Spleen (tissue), 11 donors: Measurements from ENCODE around the gene STAG1. TPM values are rescaled to one million over a fixed set of nuclear protein-coding genes. Genes with fewer than 3 reads are reported as not detected.

Source experiments
- DNase-seq: peaks from one replicate; pipeline ENCODE4 v3.0.0-alpha.2; 2020
- H3K27ac ChIP-seq, 8 donors: fragments of 200-600 bp; sonication (generic) in 7 of 8; 1 replicate in 4 of 8; 2 replicates in 4 of 8; pipeline versions ENCODE4 v1.5.0 to v1.8.0; 2016 to 2021; ENCODE audit warnings: inconsistent platforms in 4 of 8, mild to moderate bottlenecking in 4 of 8, moderate library complexity in 1 of 8
- H3K27me3 ChIP-seq, 7 donors: fragments of 200-600 bp; sonication (generic) in 6 of 7; replicated peaks in 1 of 7; 1 replicate in 4 of 7; 2 replicates in 3 of 7; pipeline versions ENCODE4 v1.5.0 to v1.8.0; 2016 to 2021; ENCODE audit warnings: inconsistent platforms in 3 of 7, mild to moderate bottlenecking in 1 of 7
- H3K36me3 ChIP-seq, 6 donors: fragments of 200-600 bp; sonication (generic) in 5 of 6; 1 replicate in 4 of 6; 2 replicates in 2 of 6; pipeline versions ENCODE4 v1.5.0 to v1.8.0; 2016 to 2021; ENCODE audit warnings: inconsistent platforms in 2 of 6
- H3K4me1 ChIP-seq, 6 donors: fragments of 200-600 bp; sonication (generic) in 5 of 6; 1 replicate in 3 of 6; 2 replicates in 3 of 6; pipeline versions ENCODE4 v1.5.0 to v1.8.0; 2016 to 2021; ENCODE audit warnings: inconsistent platforms in 3 of 6
- H3K4me3 ChIP-seq, 8 donors: fragments of 200-600 bp; sonication (generic) in 7 of 8; 1 replicate in 4 of 8; 2 replicates in 4 of 8; pipeline versions ENCODE4 v1.5.0 to v1.8.0; 2016 to 2021; ENCODE audit warnings: inconsistent platforms in 4 of 8, mild to moderate bottlenecking in 4 of 8, moderate library complexity in 2 of 8
- H3K9me3 ChIP-seq, 8 donors: fragments of 200-600 bp; sonication (generic) in 7 of 8; 1 replicate in 4 of 8; 2 replicates in 4 of 8; pipeline versions ENCODE4 v1.5.0 to v1.8.0; 2016 to 2021; ENCODE audit warnings: inconsistent platforms in 4 of 8
- CTCF ChIP-seq, 11 experiments: fragments of 200-600 bp in 7 of 11; fragments of 450-650 bp in 4 of 11; sonication (generic) in 4 of 11; IDR thresholded peaks in 8 of 11; conservative IDR thresholded peaks in 3 of 11; 1 replicate in 7 of 11; 2 replicates in 4 of 11; pipeline versions ENCODE4 v1.4.0 to v1.8.0; 2016 to 2021; ENCODE audit warnings: antibody characterized with exemption in 11 of 11, inconsistent platforms in 4 of 11, mild to moderate bottlenecking in 1 of 11
- POLR2A ChIP-seq, 3 donors: fragments of 450-650 bp; IDR thresholded peaks; one replicate each; pipeline ENCODE4 v1.5.1; 2017; ENCODE audit warnings: antibody characterized with exemption in 3 of 3, mild to moderate bottlenecking in 1 of 3
- POLR2AphosphoS5 ChIP-seq, 3 donors: sonication (generic); formaldehyde crosslinking; IDR thresholded peaks; one replicate each; pipeline ENCODE4 v1.5.1; 2017; ENCODE audit warnings: antibody characterized with exemption in 3 of 3
- WGBS, 5 donors: extraction: QIAGEN DNeasy Blood & Tissue Kit in 3 of 5; methylation state at CpG; one replicate each; pipeline versions ENCODE4 v1.1.5 to v1.1.7; 2013 to 2018; 5-methylcytosine and 5-hydroxymethylcytosine counted together
- intact Hi-C: fragments of 100-400 bp; cut with DNase I; formaldehyde crosslinking; loops from one replicate; pipeline ENCODE4 v1.15.0; 2023; ENCODE audit warnings: low total_unique reads
- polyA plus RNA-seq, 3 donors: library from polyadenylated mRNA; stranded (reverse); fragments of 200-250 nt; gene quantifications; one replicate each; pipeline ENCODE4 v1.2.1, GENCODE V29; 2013
- total RNA-seq, 7 donors: library from RNA; depleted of rRNA in 3 of 7; stranded (reverse); fragments of >200 nt in 3 of 7; fragmentation: NEBNext Ultra II Directional in 4 of 7; extraction: Animal tissue kit (Norgen Biotek cat#: 25700) in 4 of 7; gene quantifications; one replicate each; pipeline versions ENCODE4 v1.1.0 to v1.2.1, GENCODE V29; 2016 to 2021
- donor health status: healthy with polysubstance abuse.
- donor health status: DM: no; HTN: no; CAD: no; lungs with moderate emphysema.
- donor health status: DM: no; HTN: no; CAD: no.
- donor health status: Bipolar disorder and iron deficiency.
- donor health status: healthy.
- donor health status: DM: no; HTN: no; CAD: no.
- donor health status: DM: yes; HTN: yes; CAD: no.

Gene STAG1
- total and polyA plus RNA-seq, 10 donors: 7.2 to 61.6 (median 47.3) TPM

- intact Hi-C loops: no loop called here
- no peak overlapping the region for H3K27ac ChIP-seq
- H3K9me3 ChIP-seq: no peaks in the 10 kb centered on the region
- DNase-seq: no peak
- peaks cover 0 to 78% (median 35%) of the 10 kb centered on the region in 6 donors for H3K36me3 ChIP-seq
- no peaks in the 10 kb centered on the region for H3K4me1 ChIP-seq
- no peaks in the 10 kb centered on the region for H3K27me3 ChIP-seq
- no peak overlapping the region for H3K4me3 ChIP-seq
- no peak for TF ChIP-seq POLR2AphosphoS5 (IDR thresholded peaks at IDR 0.05)
- TF ChIP-seq CTCF (IDR thresholded peaks at IDR 0.05 in 8 of 11, conservative IDR thresholded peaks at IDR 0.05 in 3 of 11): no peak
- TF ChIP-seq POLR2A (IDR thresholded peaks at IDR 0.05): no peak
These were observed 418.0 kb downstream of the STAG1 start for GRCh38 chr3:136334209-136334608.

- H3K4me3 ChIP-seq: no peak overlapping the region
- intact Hi-C loops: no loop called here
- DNase-seq: no peak
- no peak overlapping the region for H3K27ac ChIP-seq
- H3K36me3 ChIP-seq: peaks cover 0 to 78% (median 40%) of the 10 kb centered on the region in 6 donors
- TF ChIP-seq POLR2A (IDR thresholded peaks at IDR 0.05): no peak
- no peak for TF ChIP-seq POLR2AphosphoS5 (IDR thresholded peaks at IDR 0.05)
- H3K27me3 ChIP-seq: no peaks in the 10 kb centered on the region
- H3K4me1 ChIP-seq: no peaks in the 10 kb centered on the region
- no peaks in the 10 kb centered on the region for H3K9me3 ChIP-seq
These were observed 419.4 kb downstream of the STAG1 start for GRCh38 chr3:136332776-136333175.

- Histone ChIP-seq H3K36me3 (peaks cover 0 to 78% (median 43%) of the 10 kb centered on the region in 6 donors), H3K27me3 (no peaks in the 10 kb centered on the region), H3K9me3 (no peaks in the 10 kb centered on the region), H3K4me3 (no peak overlapping the region), H3K27ac (no peak overlapping the region), H3K4me1 (no peaks in the 10 kb centered on the region)
- DNase-seq: no peak
- TF ChIP-seq POLR2A (IDR thresholded peaks at IDR 0.05): no peak
- TF ChIP-seq CTCF (IDR thresholded peaks at IDR 0.05 in 8 of 11, conservative IDR thresholded peaks at IDR 0.05 in 3 of 11): no peak
- no peak for TF ChIP-seq POLR2AphosphoS5 (IDR thresholded peaks at IDR 0.05)
- WGBS, 5 donors: 74 to 83% (median 80%) methylated on average over 1 of the region's 1 CpG
- intact Hi-C loops: no loop called here
These were observed 419.9 kb downstream of the STAG1 start for GRCh38 chr3:136332302-136332701.

GRCh38 chr3:136330900-136331299, 421.3 kb downstream of the STAG1 start:
- intact Hi-C loops: no loop called here
- 42 to 78% (median 70%) methylated on average over 5 of the region's 5 CpGs for WGBS, 5 donors

More at GRCh38 chr3:136330900-136331299, 421.3 kb downstream of the STAG1 start:
- Histone ChIP-seq H3K4me1 (no peaks in the 10 kb centered on the region), H3K27ac (no peak overlapping the region), H3K27me3 (no peaks in the 10 kb centered on the region), H3K9me3 (no peaks in the 10 kb centered on the region), H3K4me3 (no peak overlapping the region), H3K36me3 (peaks cover 0 to 78% (median 46%) of the 10 kb centered on the region in 6 donors)
- TF ChIP-seq POLR2A (IDR thresholded peaks at IDR 0.05) (no peak), CTCF (IDR thresholded peaks at IDR 0.05 in 8 of 11, conservative IDR thresholded peaks at IDR 0.05 in 3 of 11) (no peak), POLR2AphosphoS5 (IDR thresholded peaks at IDR 0.05) (no peak)
- no peak for DNase-seq
